ENCODE data around the gene C16orf92. TPM values are rescaled to one million over a fixed set of nuclear protein-coding genes. Genes with fewer than 3 reads are reported as not detected.
"Not testable (repeated sequence)": the region's sequence is repeated elsewhere in the genome, so short reads cannot be mapped to it uniquely, and the experiment has no call there.

Gene C16orf92
- total RNA-seq, 1 donor from 2014 or later, result 8.9 TPM

GRCh38 chr16:30004424-30004776, 18.6 kb upstream of the C16orf92 start:
- DNase-seq (ENCODE audit: low spot score), result no peak

GRCh38 chr16:30004811-30005242, 18.2 kb upstream of the C16orf92 start:
- DNase-seq (ENCODE audit: low spot score), result no peak

GRCh38 chr16:30005341-30006094, 17.5 kb upstream of the C16orf92 start:
- DNase-seq (ENCODE audit: low spot score), result no peak

- DNase-seq (ENCODE audit: low spot score), result no peak
Observed at GRCh38 chr16:30006095-30006473, 16.9 kb upstream of the C16orf92 start.

GRCh38 chr16:30006659-30007377, 16.2 kb upstream of the C16orf92 start:
- DNase-seq (ENCODE audit: low spot score), result no peak

- DNase-seq (ENCODE audit: low spot score), result no peak
Observed at GRCh38 chr16:30007378-30007895, 15.6 kb upstream of the C16orf92 start.

GRCh38 chr16:30009085-30009862, 13.7 kb upstream of the C16orf92 start:
- no peak for DNase-seq (ENCODE audit: low spot score)

- DNase-seq (ENCODE audit: low spot score), result no peak
Observed at GRCh38 chr16:30009990-30010843, 12.8 kb upstream of the C16orf92 start.

GRCh38 chr16:30010844-30011713, 11.9 kb upstream of the C16orf92 start, which contains the start of gene DOC2A:
TSS of gene DOC2A (minus strand) at chr16:30011027. CDS start at chr16:30010222, 805 bp downstream.
- DNase-seq (ENCODE audit: low spot score), result no peak

- DNase-seq (ENCODE audit: low spot score), result no peak
Observed at GRCh38 chr16:30011714-30012504, 11.1 kb upstream of the C16orf92 start.

- DNase-seq (ENCODE audit: low spot score), result not testable (repeated sequence)
Observed at GRCh38 chr16:30012598-30012997, 10.4 kb upstream of the C16orf92 start.

GRCh38 chr16:30015450-30015849, 7.5 kb upstream of the C16orf92 start:
- not testable (repeated sequence) for DNase-seq (ENCODE audit: low spot score)

- DNase-seq (ENCODE audit: low spot score), result no peak
Observed at GRCh38 chr16:30016555-30017276, 6.3 kb upstream of the C16orf92 start.

- no peak for DNase-seq (ENCODE audit: low spot score)
Observed at GRCh38 chr16:30017277-30017656, 5.7 kb upstream of the C16orf92 start.

- DNase-seq (ENCODE audit: low spot score), result not testable (repeated sequence)
Observed at GRCh38 chr16:30017937-30018336, 5.1 kb upstream of the C16orf92 start.

GRCh38 chr16:30018731-30019158, 4.3 kb upstream of the C16orf92 start:
- DNase-seq (ENCODE audit: low spot score), result no peak

- no peak for DNase-seq (ENCODE audit: low spot score)
Observed at GRCh38 chr16:30023586-30023985, 588 bp downstream of the C16orf92 start.

- no peak for DNase-seq (ENCODE audit: low spot score)
Observed at GRCh38 chr16:30024451-30024850, 1.5 kb downstream of the C16orf92 start.
